ENCODE results near the gene ABHD17A.

- TF ChIP-seq ZNF8 (CRISPR knock-in tag; IDR thresholded peaks at IDR 0.05) (no peak), ZFP30 (CRISPR knock-in tag; IDR thresholded peaks at IDR 0.05) (no peak), ARNTL (CRISPR knock-in tag; IDR thresholded peaks at IDR 0.05; ENCODE audit: borderline replicate concordance, low read depth) (no peak), CREB5 (CRISPR knock-in tag; IDR thresholded peaks at IDR 0.05; ENCODE audit: low read depth) (no peak), TSHZ2 (CRISPR knock-in tag; IDR thresholded peaks at IDR 0.05) (no peak)
Observed at GRCh38 chr19:1845125-1845515, 40.2 kb downstream of the ABHD17A start.
